Measurements from ENCODE around the gene CCDC57.

The CCDC57 gene

GRCh38 chr17:82118815-82119380, 93.7 kb downstream of the CCDC57 start:
- ATAC-seq: no peak

- ATAC-seq: no peak
Observed at GRCh38 chr17:82118168-82118814, 94.4 kb downstream of the CCDC57 start.

- no peak for ATAC-seq
Observed at GRCh38 chr17:82117139-82118090, 95.2 kb downstream of the CCDC57 start.

GRCh38 chr17:82116246-82116645, 96.4 kb downstream of the CCDC57 start:
- no peak for ATAC-seq

- no peak for ATAC-seq
Observed at GRCh38 chr17:82114872-82115271, 97.8 kb downstream of the CCDC57 start.

DNA sequence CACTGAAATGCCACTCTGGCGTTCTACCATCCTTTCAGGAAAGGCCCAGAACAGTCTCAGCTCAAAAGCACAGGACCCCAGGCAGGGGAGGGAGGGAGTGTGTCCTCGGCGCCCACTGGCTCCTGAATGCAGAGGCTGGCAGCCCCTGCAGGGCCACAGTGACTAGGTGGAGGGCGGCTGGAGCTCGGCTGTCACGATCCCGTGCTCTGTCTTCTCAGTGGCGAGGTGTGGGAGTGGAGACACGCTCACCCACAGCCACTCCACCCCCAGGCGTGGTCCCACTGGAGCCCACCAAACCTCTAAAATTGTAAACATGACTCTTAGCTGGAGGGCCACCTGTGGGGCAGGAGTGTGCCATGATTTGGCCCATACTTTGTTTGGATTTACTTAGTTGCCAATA, 98.2 kb downstream of the CCDC57 start:
- no peak for ATAC-seq

DNA sequence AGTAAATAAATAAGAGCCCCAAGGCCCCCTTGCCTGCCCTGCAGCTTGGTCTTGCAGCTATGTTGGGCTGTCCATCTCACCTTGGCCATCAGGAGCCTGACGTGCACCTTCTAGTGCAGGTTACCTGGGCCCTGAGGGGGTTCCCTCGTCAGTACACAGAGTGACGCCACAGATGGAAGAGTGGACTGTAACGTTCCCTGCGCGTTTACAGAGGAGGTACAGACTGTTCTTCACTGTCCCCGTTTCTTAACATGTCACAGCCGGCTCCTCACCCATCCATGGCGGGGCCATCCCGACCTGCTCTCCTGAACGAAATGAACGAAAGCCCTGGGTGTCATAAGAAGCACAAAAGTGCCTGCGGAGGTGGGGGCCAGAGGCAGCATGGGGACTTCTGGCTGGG, 98.7 kb downstream of the CCDC57 start:
- no peak for ATAC-seq

GRCh38 chr17:82113422-82113821, 99.2 kb downstream of the CCDC57 start:
- ATAC-seq: no peak

GRCh38 chr17:82112914-82113311, 99.7 kb downstream of the CCDC57 start:
- no peak for ATAC-seq

DNA sequence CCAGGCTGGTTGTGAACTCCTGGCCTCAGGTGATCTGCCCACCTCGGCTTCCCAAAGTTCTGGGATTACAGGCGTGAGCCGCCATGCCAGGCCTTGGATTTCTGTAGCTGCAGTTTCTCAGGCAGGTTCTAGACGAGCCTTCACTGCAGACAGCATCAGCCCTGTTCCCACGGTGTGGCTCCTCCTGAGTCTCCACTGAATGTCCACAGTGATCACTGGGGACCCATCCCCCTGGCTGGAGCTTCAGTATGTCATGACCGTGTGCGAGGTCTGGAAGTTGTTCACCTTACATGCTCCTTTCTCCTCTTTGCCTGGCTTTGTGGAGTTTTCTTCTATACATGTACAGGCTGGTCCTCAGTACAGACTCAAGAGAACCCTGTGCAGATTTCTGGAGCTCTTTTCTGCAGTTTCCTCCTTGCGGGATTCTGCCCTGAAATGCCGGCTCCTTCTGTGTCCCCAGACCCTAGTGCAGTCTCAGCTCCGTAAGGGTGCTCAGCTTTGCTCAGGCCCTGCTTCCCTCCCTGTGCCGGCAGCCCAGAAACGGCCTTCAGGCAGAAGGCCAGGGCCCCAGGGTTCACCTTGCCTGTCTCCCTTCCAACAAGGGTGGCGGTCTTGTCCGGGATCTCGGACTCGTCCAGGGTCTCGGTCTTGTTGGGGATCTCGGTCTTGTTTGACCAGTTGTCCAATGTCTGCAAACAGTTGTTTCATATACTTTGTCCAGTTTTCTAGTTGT, 100.3 kb downstream of the CCDC57 start:
- ATAC-seq: no peak

DNA sequence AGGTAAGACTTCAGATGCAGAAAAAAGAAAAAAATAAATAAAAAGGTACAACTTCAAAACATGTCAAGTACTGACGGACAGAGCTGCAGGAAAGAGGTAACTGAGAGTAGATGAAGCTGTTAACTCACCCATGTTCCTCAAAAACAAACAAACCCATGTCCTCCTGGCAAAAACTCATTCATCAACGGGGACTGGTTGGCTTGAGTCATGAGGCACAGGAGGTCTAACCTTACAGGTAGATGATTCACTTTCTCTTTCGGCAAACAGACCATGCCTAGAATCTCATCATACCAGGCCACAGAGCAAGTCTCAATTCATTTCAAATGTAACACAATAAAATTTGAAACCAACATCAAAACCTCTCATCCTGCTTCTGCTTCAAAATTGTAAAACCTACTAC, 102.3 kb downstream of the CCDC57 start:
- ATAC-seq: peak; percentile 57 to 67

DNA sequence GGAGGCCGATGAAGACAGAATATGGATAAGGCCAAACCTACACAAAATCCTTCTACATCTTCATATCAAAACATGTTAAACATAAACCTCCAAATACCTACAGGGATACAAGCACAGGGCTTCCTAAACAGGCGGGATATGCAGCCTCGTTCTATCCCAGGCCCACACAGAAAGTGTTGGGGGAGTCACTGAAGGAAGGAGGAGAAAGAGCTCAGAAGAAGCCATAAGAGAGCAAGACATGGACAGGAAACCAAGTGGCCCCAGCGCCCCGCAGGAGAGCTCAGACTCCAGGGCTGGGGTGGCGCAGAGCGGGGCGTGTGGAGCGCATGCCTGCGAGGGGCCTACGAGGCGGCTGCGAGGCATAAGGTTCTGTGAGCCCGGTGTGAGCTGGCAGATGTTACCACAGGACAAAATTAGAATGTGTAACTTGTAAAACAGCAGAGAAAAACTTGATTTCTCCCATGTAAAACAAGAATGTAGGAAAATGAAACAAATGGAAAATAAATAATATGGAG, 103.6 kb downstream of the CCDC57 start:
- ATAC-seq: no peak

GRCh38 chr17:82108496-82108945, 104.1 kb downstream of the CCDC57 start:
- ATAC-seq: no peak

GRCh38 chr17:82108038-82108437, 104.6 kb downstream of the CCDC57 start:
- no peak for ATAC-seq

GRCh38 chr17:82107341-82107860, 105.2 kb downstream of the CCDC57 start:
- no peak for ATAC-seq

GRCh38 chr17:82106688-82107305, 105.8 kb downstream of the CCDC57 start:
- ATAC-seq: peak in 1 of 2 donors; percentile 5

DNA sequence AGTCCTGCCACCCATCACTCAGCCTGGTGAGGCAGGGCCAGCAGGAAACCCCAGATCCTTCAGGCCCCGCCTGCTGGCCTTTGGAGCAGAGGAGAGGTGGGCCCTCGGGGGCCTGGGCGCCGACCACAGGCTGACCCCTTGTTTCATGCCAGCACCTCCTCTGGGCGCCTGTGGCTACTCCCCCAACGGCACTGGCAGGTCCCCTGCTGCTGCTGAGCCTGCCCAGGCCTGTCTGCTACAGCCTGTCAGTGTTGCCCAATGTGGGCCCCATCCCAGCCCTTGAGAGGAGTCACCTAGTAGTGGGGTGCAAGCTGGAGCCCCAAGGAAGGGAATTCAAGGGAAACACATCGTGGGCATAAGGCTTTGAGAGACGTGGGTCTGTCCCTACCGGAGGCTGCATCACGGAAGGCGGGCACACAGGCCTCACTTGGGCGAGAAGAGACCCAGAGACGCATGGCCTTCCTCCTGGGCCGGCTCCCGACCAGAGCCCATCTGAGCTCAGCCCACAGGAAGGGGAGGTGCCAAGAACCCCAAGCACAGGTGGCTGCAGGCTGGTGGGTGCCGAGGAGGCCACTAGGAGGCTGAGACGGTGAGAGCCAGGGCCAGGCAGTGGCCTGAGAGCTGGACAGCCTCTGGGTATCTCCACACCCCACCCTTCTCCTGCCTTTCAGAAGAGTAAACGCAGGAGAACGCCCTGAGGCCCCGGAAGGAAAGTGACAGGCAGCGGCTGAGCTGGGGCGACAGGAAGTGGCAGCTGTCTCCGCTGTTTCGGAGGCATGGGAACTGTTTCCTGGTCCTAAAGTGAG, 106.6 kb downstream of the CCDC57 start:
- ATAC-seq: peak; percentile 86 to 94

DNA sequence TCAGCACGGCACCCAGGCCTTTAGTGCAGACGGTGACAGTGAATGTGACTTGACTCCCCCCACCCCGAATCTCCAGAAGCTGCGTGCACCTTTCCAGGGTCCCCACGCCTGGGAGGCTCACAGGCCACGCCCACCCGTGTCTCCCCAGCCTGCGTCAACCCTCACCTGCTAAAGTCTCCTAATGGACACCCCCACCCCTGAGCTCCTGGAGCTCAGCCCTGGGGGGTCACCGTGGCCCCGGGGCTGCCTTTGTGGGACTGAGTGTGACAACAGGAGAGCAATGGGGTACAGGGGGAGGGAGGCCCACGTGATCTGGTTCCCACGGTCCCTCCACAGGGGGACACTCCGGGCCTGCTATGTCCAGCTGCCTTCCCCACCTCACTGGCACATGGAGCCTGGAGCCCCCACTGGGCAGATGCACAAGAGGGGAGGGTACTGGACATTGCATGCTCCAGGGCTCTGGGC, 107.2 kb downstream of the CCDC57 start:
- no peak for ATAC-seq

DNA sequence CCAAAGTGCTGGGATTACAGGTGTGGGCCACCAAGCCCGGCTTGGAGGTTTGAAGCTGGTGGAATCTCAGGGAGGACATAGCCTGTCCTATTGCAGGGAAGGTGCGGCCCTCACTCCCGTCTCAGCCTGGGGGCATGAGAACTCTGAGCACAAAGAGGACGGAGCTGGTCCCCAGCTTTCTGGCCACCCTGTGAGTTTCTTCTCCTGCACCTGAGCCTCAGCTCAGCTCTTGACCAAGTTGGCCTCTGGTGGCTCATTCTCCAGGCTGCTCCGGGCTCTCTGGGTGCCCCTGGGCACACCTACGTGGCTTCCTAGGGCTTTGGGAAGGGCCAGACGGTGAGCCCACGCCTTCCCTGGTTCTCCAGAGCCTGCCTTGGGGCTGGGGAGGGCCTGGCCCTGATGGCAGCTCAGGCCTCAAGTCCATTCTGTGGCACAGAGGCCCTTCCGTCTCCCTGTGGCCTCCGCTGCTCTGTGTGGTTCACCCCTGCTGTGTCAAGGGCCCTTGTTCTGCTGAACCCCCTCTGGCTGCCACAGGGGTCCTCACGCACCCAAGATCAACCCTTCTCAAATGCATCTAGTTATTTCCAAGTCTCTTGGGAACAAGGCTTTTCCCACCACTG, 107.7 kb downstream of the CCDC57 start:
- ATAC-seq: no peak

All from activated CD4-positive, CD25-positive, alpha-beta regulatory T cell treated with anti-CD3 and anti-CD28 coated beads, Interleukin-2, amount 50 U/mL, for 24 hours (primary cell).